ENCODE measurements around the gene C1QL4.

Gene C1QL4

DNA sequence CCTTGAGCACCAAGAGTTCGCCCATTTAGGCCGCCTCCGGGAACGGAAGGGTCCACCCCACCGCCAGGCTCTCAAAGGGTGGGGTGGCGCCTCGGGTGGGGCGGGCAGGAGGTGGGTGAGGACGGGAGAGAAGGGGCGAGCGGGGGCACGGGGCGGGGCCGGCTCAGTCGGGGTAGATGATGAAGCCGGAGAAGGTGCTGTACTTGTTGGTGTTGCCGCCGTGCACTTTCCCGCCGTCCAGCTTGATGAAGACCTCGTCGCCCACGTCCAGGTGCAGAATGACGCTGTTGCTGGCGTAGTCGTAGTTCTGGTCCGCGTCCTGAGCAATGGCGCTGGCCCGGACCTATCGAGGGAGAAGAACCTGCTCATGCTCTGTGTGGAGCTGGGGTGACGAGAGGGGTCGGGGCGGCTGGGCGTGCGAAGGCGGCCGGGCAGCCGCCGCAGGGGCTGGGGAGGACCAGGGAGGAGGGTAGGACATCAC, 4.1 kb downstream of the C1QL4 start:
- Histone ChIP-seq H2AFZ (ENCODE audit: low read depth, low read length) (no peak overlapping the region), H3K4me3 (ENCODE audit: low read length) (no peak overlapping the region), H3K79me2 (ENCODE audit: low read length) (no peaks in the 10 kb centered on the region), H3K9me3 (ENCODE audit: insufficient read depth, low read length) (no peaks in the 10 kb centered on the region), H4K20me1 (ENCODE audit: insufficient read depth, low read length) (no peaks in the 10 kb centered on the region), H3K4me1 (ENCODE audit: low read length) (0 out of 2 replicates have a peak, but pooled peaks cover 3% of the 10 kb centered on the region), H3K27ac (ENCODE audit: low read length) (no peak overlapping the region), H3K27me3 (ENCODE audit: low read depth, low read length) (no peaks in the 10 kb centered on the region), H3K4me2 (ENCODE audit: low read length) (no peak overlapping the region), H3K36me3 (replicated peaks; ENCODE audit: low read depth, low read length) (peaks cover 13% of the 10 kb centered on the region), H3K9ac (ENCODE audit: low read length) (no peak overlapping the region)
- TF ChIP-seq EZH2phosphoT487 (IDR thresholded peaks at IDR 0.05; ENCODE audit: low read depth): no peak
- TF ChIP-seq, protein P1, sequence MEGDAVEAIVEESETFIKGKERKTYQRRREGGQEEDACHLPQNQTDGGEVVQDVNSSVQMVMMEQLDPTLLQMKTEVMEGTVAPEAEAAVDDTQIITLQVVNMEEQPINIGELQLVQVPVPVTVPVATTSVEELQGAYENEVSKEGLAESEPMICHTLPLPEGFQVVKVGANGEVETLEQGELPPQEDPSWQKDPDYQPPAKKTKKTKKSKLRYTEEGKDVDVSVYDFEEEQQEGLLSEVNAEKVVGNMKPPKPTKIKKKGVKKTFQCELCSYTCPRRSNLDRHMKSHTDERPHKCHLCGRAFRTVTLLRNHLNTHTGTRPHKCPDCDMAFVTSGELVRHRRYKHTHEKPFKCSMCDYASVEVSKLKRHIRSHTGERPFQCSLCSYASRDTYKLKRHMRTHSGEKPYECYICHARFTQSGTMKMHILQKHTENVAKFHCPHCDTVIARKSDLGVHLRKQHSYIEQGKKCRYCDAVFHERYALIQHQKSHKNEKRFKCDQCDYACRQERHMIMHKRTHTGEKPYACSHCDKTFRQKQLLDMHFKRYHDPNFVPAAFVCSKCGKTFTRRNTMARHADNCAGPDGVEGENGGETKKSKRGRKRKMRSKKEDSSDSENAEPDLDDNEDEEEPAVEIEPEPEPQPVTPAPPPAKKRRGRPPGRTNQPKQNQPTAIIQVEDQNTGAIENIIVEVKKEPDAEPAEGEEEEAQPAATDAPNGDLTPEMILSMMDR (IDR thresholded peaks at IDR 0.05; ENCODE audit: low read depth, low read length): no peak

DNA sequence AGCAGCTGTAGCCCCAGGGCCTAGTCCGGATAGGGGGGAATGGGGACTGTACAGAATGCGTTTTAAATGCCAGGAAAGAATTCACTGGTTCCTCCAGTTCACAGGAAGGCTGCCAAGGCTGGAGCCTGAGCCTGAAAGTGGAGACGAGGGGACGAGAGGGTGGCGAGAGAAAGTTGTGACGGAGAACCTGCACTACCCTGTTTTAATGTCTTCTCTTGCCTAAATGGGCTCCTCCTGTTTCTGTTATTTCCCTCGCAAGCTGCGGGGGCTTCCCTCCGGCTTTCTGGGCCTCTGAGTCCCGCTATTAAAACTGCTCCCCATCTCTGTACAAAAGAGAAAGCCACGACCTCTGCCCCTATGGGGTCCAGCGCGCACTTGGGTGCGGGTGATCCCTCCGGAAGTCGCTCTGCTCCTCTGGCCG, 4.5 kb downstream of the C1QL4 start:
- H3K4me3 ChIP-seq (ENCODE audit: low read length): no peak overlapping the region
- H4K20me1 ChIP-seq (ENCODE audit: insufficient read depth, low read length): no peaks in the 10 kb centered on the region
- H2AFZ ChIP-seq (ENCODE audit: low read depth, low read length): no peak overlapping the region
- H3K36me3 ChIP-seq (replicated peaks; ENCODE audit: low read depth, low read length): peaks cover 13% of the 10 kb centered on the region
- no peak overlapping the region for H3K9ac ChIP-seq (ENCODE audit: low read length)
- no peaks in the 10 kb centered on the region for H3K79me2 ChIP-seq (ENCODE audit: low read length)
- no peak overlapping the region for H3K27ac ChIP-seq (ENCODE audit: low read length)
- H3K27me3 ChIP-seq (ENCODE audit: low read depth, low read length): no peaks in the 10 kb centered on the region
- H3K9me3 ChIP-seq (ENCODE audit: insufficient read depth, low read length): no peaks in the 10 kb centered on the region
- H3K4me1 ChIP-seq (ENCODE audit: low read length): 0 out of 2 replicates have a peak, but pooled peaks cover 3% of the 10 kb centered on the region
- H3K4me2 ChIP-seq (ENCODE audit: low read length): no peak overlapping the region
- TF ChIP-seq, protein P1 (IDR thresholded peaks at IDR 0.05; ENCODE audit: low read depth, low read length): no peak
- TF ChIP-seq EZH2phosphoT487 (IDR thresholded peaks at IDR 0.05; ENCODE audit: low read depth): no peak

DNA sequence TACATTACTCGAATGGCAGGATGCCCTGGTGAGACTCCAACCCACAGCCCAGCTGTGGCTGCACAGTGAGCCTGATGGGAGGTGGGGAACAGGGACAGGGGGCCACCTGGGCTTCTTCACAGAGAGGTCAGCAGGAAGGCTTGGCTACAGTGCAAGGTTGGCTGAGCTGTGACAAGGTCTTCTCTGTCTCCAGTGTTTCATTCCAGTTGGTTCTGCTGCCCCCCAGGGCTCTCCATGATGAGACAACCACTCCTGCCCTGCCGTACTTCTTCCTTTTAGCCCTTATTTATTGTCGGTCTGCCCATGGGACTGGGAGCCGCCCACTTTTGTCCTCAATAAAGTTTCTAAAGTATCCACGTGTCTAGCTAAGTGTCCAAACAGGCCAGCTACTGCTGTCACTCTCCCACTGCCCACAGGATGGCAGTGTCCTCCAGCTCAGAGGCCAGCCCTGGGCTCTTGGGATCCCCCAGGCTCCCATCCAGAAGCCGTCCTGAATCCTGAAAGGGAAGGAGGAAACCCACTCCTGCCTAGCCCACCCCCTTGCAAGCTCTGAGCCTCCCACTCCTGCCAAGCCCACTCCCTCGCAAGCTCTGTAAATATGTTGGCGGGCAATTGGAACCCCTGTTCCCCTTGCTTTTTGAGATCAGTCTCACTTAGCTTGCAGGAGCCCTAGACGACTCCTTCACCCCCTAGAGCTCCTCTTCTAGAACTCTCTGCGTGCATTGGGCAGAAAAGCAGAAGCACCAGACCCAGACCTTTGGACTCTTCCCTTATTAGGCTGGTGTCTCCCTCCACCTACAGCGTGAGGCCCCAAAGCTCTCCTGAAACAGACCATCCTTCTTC, 5.4 kb downstream of the C1QL4 start:
- Histone ChIP-seq H3K4me3 (ENCODE audit: low read length) (no peak overlapping the region), H3K79me2 (ENCODE audit: low read length) (no peaks in the 10 kb centered on the region), H3K9ac (ENCODE audit: low read length) (no peak overlapping the region), H3K36me3 (replicated peaks; ENCODE audit: low read depth, low read length) (peaks cover 21% of the 10 kb centered on the region), H3K9me3 (ENCODE audit: insufficient read depth, low read length) (no peaks in the 10 kb centered on the region), H3K27ac (ENCODE audit: low read length) (no peak overlapping the region), H4K20me1 (ENCODE audit: insufficient read depth, low read length) (no peaks in the 10 kb centered on the region), H2AFZ (ENCODE audit: low read depth, low read length) (no peak overlapping the region), H3K27me3 (ENCODE audit: low read depth, low read length) (no peaks in the 10 kb centered on the region), H3K4me2 (ENCODE audit: low read length) (no peak overlapping the region), H3K4me1 (ENCODE audit: low read length) (no peaks in the 10 kb centered on the region)
- TF ChIP-seq, protein P1 (IDR thresholded peaks at IDR 0.05; ENCODE audit: low read depth, low read length): peak; percentile 44
- no peak for TF ChIP-seq EZH2phosphoT487 (IDR thresholded peaks at IDR 0.05; ENCODE audit: low read depth)

DNA sequence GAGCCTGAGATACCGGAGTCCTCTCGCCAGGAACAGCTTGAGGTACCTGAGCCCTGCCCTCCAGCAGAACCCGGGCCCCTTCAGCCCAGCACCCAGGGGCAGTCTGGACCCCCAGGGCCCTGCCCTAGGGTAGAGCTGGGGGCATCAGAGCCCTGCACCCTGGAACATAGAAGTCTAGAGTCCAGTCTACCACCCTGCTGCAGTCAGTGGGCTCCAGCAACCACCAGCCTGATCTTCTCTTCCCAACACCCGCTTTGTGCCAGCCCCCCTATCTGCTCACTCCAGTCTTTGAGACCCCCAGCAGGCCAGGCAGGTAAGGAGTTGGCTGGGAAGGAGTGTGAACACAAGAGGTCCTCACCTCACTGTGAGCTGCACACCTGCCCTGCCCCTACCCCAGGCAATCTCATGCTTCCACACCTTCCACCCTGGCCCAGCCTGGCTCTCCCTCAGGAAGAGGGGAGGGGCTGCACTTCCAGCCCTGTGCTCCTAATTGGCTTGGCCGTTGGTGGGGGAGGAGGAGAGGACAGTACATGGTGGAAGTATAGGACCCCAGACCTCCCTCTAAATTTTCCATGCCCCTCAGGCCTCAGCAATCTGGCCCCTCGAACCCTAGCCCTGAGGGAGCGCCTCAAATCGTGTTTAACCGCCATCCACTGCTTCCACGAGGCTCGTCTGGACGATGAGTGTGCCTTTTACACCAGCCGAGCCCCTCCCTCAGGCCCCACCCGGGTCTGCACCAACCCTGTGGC, 6.2 kb downstream of the C1QL4 start:
- no peak overlapping the region for H3K9ac ChIP-seq (ENCODE audit: low read length)

More for the DNA sequence above, 6.2 kb downstream of the C1QL4 start:
- Histone ChIP-seq H3K4me2 (ENCODE audit: low read length) (no peak overlapping the region), H3K4me3 (ENCODE audit: low read length) (no peak overlapping the region), H3K9me3 (ENCODE audit: insufficient read depth, low read length) (no peaks in the 10 kb centered on the region), H3K27ac (ENCODE audit: low read length) (no peak overlapping the region), H4K20me1 (ENCODE audit: insufficient read depth, low read length) (no peaks in the 10 kb centered on the region), H3K4me1 (ENCODE audit: low read length) (no peaks in the 10 kb centered on the region), H3K79me2 (ENCODE audit: low read length) (no peaks in the 10 kb centered on the region), H3K36me3 (replicated peaks; ENCODE audit: low read depth, low read length) (peaks cover 29% of the 10 kb centered on the region), H3K27me3 (ENCODE audit: low read depth, low read length) (no peaks in the 10 kb centered on the region), H2AFZ (ENCODE audit: low read depth, low read length) (no peak overlapping the region)
- TF ChIP-seq, protein P1 (IDR thresholded peaks at IDR 0.05; ENCODE audit: low read depth, low read length): no peak
- TF ChIP-seq EZH2phosphoT487 (IDR thresholded peaks at IDR 0.05; ENCODE audit: low read depth): no peak

All from OCI-LY3 (cell line).